Keratinocyte (primary cell): Measurements from ENCODE around the gene ANO10.

Source experiments
- CTCF ChIP-seq, 3 experiments: IDR thresholded peaks in 1 of 3; conservative IDR thresholded peaks in 1 of 3; optimal IDR thresholded peaks in 1 of 3; 2 replicates in 2 of 3; 3 replicates in 1 of 3; pipeline versions ENCODE3 to v1.5.1; 2011; ENCODE audit warnings: low read length in 3 of 3, mild to moderate bottlenecking in 3 of 3, moderate library complexity in 2 of 3, control low read depth in 1 of 3, inconsistent platforms in 1 of 3; ENCODE audit not compliant: insufficient read depth in 2 of 3; ENCODE audit errors: extremely low read depth in 1 of 3
- EZH2 ChIP-seq: IDR thresholded peaks from one replicate; pipeline ENCODE4 v1.6.1; 2012; ENCODE audit warnings: inconsistent platforms, mild to moderate bottlenecking, low read length, moderate library complexity

GRCh38 chr3:43613976-43614375, 7.8 kb downstream of the ANO10 start:
- TF ChIP-seq CTCF (optimal IDR thresholded peaks at IDR 0.05 in 1 of 3, IDR thresholded peaks at IDR 0.05 in 1 of 3, conservative IDR thresholded peaks at IDR 0.05 in 1 of 3; ENCODE audit: extremely low read depth in 1 of 3, insufficient read depth in 2 of 3, low read length in 3 of 3), result no peak
- TF ChIP-seq EZH2, result no peak
